IMR-90 (cell line): ENCODE data around the gene RENBP. TPM values are rescaled to one million over a fixed set of nuclear protein-coding genes. Genes with fewer than 3 reads are reported as not detected.

Experiments
- ATAC-seq: fragments of 200-7000 bp; cut with Tn5 transposase; 2 replicates; pipeline ENCODE4 v1.9.1; 2020; ENCODE audit warnings: low read depth, mild to moderate bottlenecking, moderate library complexity
- BruUV-seq: library from RNA; stranded (reverse); fragments of 400-500 nt; replicated peaks from 2 replicates; lab custom pipeline; 2021; lab: Mats Ljungman, UMichigan
- CTCF ChIA-PET: fragments of 300-600 bp; formaldehyde crosslinking; extraction: SDS; loops from one replicate; lab custom pipeline; 2021; ENCODE audit warnings: antibody characterized with exemption; lab: Yijun Ruan, JAX
- POLR2A ChIA-PET: fragments of 300-600 bp; sonication (Branson Sonifier 250); formaldehyde crosslinking; loops from one replicate; lab custom pipeline; 2022; ENCODE audit warnings: antibody characterized with exemption; ENCODE audit not compliant: unreplicated experiment; lab: Charles Lee
- DNase-seq: peaks from one replicate; pipeline ENCODE4 v3.0.0; 2013
- H2AFZ ChIP-seq: replicated peaks from 2 replicates; pipeline ENCODE3; 2013; ENCODE audit warnings: low read length, mild to moderate bottlenecking; ENCODE audit not compliant: poor library complexity
- H2AK5ac ChIP-seq: 2 replicates; pipeline ENCODE4 v1.6.1; 2013; ENCODE audit warnings: low read depth, low read length, inconsistent platforms
- H2AK9ac ChIP-seq: replicated peaks from 2 replicates; pipeline ENCODE3; 2013; ENCODE audit warnings: mild to moderate bottlenecking, low read depth, low read length, moderate library complexity; ENCODE audit not compliant: poor library complexity
- H2BK120ac ChIP-seq: 2 replicates; pipeline ENCODE4 v1.6.1; 2013; ENCODE audit warnings: low read depth, low read length, inconsistent platforms
- H2BK15ac ChIP-seq: 3 replicates; pipeline ENCODE4 v1.6.1; 2013; ENCODE audit warnings: low read depth, low read length, inconsistent platforms
- H2BK20ac ChIP-seq: 2 replicates; pipeline ENCODE4 v1.6.1; 2013; ENCODE audit warnings: low read depth, mild to moderate bottlenecking, inconsistent platforms, low read length, moderate library complexity
- H2BK5ac ChIP-seq: 2 replicates; pipeline ENCODE4 v1.6.1; 2013; ENCODE audit warnings: mild to moderate bottlenecking, low read depth, low read length, inconsistent platforms; ENCODE audit not compliant: poor library complexity, severe bottlenecking
- H3K14ac ChIP-seq: replicated peaks from 2 replicates; pipeline ENCODE4 v1.6.1; 2013; ENCODE audit warnings: low read depth, low read length, inconsistent platforms
- H3K18ac ChIP-seq: 2 replicates; pipeline ENCODE4 v1.6.1; 2013; ENCODE audit warnings: low read depth, low read length, control low read depth
- H3K23ac ChIP-seq: 2 replicates; pipeline ENCODE4 v1.6.1; 2013; ENCODE audit warnings: low read depth, low read length, inconsistent platforms
- H3K27ac ChIP-seq: 2 replicates; pipeline ENCODE4 v1.5.1; 2013; ENCODE audit warnings: mild to moderate bottlenecking, control low read depth, low read length; ENCODE audit not compliant: insufficient read depth
- H3K27me3 ChIP-seq: 2 replicates; pipeline ENCODE4 v1.6.1; 2013; ENCODE audit warnings: low read length; ENCODE audit not compliant: control insufficient read depth, insufficient read depth
- H3K36me3 ChIP-seq: 2 replicates; pipeline ENCODE4 v1.6.1; 2013; ENCODE audit warnings: low read length, mixed read lengths; ENCODE audit not compliant: control insufficient read depth, insufficient read depth
- H3K4ac ChIP-seq: 2 replicates; pipeline ENCODE4 v1.6.1; 2013; ENCODE audit warnings: low read depth, low read length, inconsistent platforms
- H3K4me1 ChIP-seq: 2 replicates; pipeline ENCODE4 v1.6.1; 2013; ENCODE audit warnings: low read length, mixed read lengths; ENCODE audit not compliant: control insufficient read depth, insufficient read depth
- H3K4me2 ChIP-seq: 2 replicates; pipeline ENCODE4 v1.6.1; 2013; ENCODE audit warnings: low read depth, mild to moderate bottlenecking, control low read depth, low read length, moderate library complexity
- H3K4me3 ChIP-seq: 2 replicates; pipeline ENCODE4 v1.5.1; 2013; ENCODE audit warnings: low read depth, mild to moderate bottlenecking, control low read depth, low read length, moderate library complexity; ENCODE audit not compliant: insufficient read depth
- H3K56ac ChIP-seq: 2 replicates; pipeline ENCODE4 v1.6.1; 2013; ENCODE audit warnings: low read length, inconsistent platforms; ENCODE audit not compliant: insufficient read depth; ENCODE audit errors: extremely low read depth
- H3K79me1 ChIP-seq, 2 experiments: 2 replicates each; pipeline ENCODE4 v1.6.1; 2013; ENCODE audit warnings: low read length in 2 of 2, inconsistent platforms in 1 of 2, low read depth in 1 of 2
- H3K9ac ChIP-seq: 2 replicates; pipeline ENCODE4 v1.6.1; 2013; ENCODE audit warnings: low read depth, low read length, control low read depth
- H3K9me1 ChIP-seq: 2 replicates; pipeline ENCODE4 v1.6.1; 2013; ENCODE audit warnings: low read length, inconsistent platforms; ENCODE audit not compliant: insufficient read depth
- H3K9me3 ChIP-seq: 2 replicates; pipeline ENCODE4 v1.6.1; 2013; ENCODE audit warnings: low read length; ENCODE audit not compliant: control insufficient read depth, insufficient read depth
- H4K20me1 ChIP-seq: 2 replicates; pipeline ENCODE4 v1.6.1; 2013; ENCODE audit warnings: low read length, inconsistent platforms; ENCODE audit not compliant: insufficient read depth
- H4K5ac ChIP-seq: 2 replicates; pipeline ENCODE4 v1.6.1; 2013; ENCODE audit warnings: mild to moderate bottlenecking, low read depth, low read length, control low read depth
- H4K8ac ChIP-seq, 2 experiments: 2 replicates each; pipeline ENCODE4 v1.6.1; 2013; ENCODE audit warnings: low read depth in 2 of 2, low read length in 2 of 2, control low read depth in 1 of 2, inconsistent platforms in 1 of 2
- H4K91ac ChIP-seq: 2 replicates; pipeline ENCODE4 v1.6.1; 2013; ENCODE audit warnings: low read depth, low read length, inconsistent platforms; ENCODE audit not compliant: insufficient read depth
- BHLHE40 ChIP-seq: fragments of 150-350 bp; IDR thresholded peaks from 2 replicates; pipeline ENCODE4 v1.6.1; 2016; ENCODE audit warnings: mild to moderate bottlenecking, low read depth, low read length
- FOS ChIP-seq: fragments of 150-350 bp; IDR thresholded peaks from 2 replicates; pipeline ENCODE4 v1.6.1; 2016; ENCODE audit warnings: low read depth, low read length
- WGBS, 2 experiments: methylation state at CpG; one replicate each; pipeline versions ENCODE4 v1.1.5 to v1.1.7; 2013; ENCODE audit warnings: missing lambda C conversion rate in 2 of 2; ENCODE audit not compliant: insufficient read length in 1 of 2; ENCODE audit errors: extremely low coverage in 2 of 2; 5-methylcytosine and 5-hydroxymethylcytosine counted together
- dilution Hi-C: fragments of 300-500 bp; cut with HindIII; formaldehyde crosslinking; loops from one replicate; pipeline ENCODE4 v1.14.3; 2018; ENCODE audit warnings: low sequenced_read_pairs; ENCODE audit not compliant: unreplicated experiment
- in situ Hi-C: fragments of 300-500 bp; cut with MboI; formaldehyde crosslinking; loops from 3 replicates; pipeline ENCODE4 v1.14.3; 2019; ENCODE audit warnings: low sequenced_read_pairs, inconsistent platforms, mixed read lengths
- intact Hi-C: fragments of 100-400 bp; cut with micrococcal nuclease; formaldehyde crosslinking; loops from 2 replicates; pipeline ENCODE4 v1.10.0; 2022
- polyA plus RNA-seq, 3 experiments: library from polyadenylated mRNA; depleted of rRNA; stranded (reverse); fragments of >200 nt; gene quantifications; 2 replicates each; pipeline ENCODE4 v1.2.3, GENCODE V29; 2012; ENCODE audit warnings: low replicate concordance in 1 of 3
- total RNA-seq: library from RNA; depleted of rRNA; stranded (reverse); fragments of >200 nt; gene quantifications from 2 replicates; pipeline ENCODE4 v1.2.3, GENCODE V29; 2012
- TF ChIP-seq, protein P1 (sequence below): conservative IDR thresholded peaks from 2 replicates; pipeline ENCODE4 v1.5.1; 2012; ENCODE audit warnings: mild to moderate bottlenecking, low read depth, low read length, improper control_type of control experiment
- TF ChIP-seq, protein P2 (sequence below): fragments of 150-350 bp; IDR thresholded peaks from 2 replicates; pipeline ENCODE4 v1.6.1; 2017; ENCODE audit warnings: mild to moderate bottlenecking, antibody characterized with exemption, low read length, low read depth
- TF ChIP-seq, protein P3 (sequence below): fragments of 150-350 bp; IDR thresholded peaks from 2 replicates; pipeline ENCODE4 v1.6.1; 2016; ENCODE audit warnings: low read depth, mild to moderate bottlenecking, low read length, moderate library complexity, borderline replicate concordance

Gene RENBP
- total and polyA plus RNA-seq, 2 of the 4 experiments (the other 2 are of a cell fraction): 0.15 to 0.18 TPM

DNA sequence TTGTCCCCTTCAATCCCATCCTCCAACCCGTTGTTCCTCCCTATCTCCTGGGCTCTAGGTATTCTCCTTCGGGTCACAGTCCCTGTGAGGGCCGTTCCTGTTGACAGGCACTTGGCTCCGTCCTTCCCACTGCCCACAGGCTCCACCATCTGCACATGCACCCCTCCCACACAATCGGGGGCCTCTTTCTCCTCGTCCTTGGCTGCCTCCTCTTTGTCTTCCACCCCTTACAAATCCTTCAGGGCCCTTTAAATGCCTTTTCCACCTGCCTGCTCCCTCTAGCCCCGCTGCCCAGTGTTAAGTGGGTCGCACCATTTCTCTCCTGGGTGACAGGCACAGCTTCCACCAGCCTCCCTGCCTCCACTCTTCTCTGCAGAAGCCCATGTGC is 42.7 kb downstream of the RENBP start:
- Histone ChIP-seq H4K5ac (no peak overlapping the region), H3K27ac (no peak overlapping the region), H3K4me3 (no peak overlapping the region), H3K4me1 (peaks cover 9% of the 10 kb centered on the region; the same call in 1 of the 2 replicates), H3K36me3 (no peaks in the 10 kb centered on the region), H2BK15ac (peak overlapping the region; percentile 80; the same call in 2 of the 3 replicates), H3K9me3 (no peaks in the 10 kb centered on the region; the same call in 1 of the 2 replicates), H2AFZ (no peak overlapping the region), H3K4me2 (no peak overlapping the region), H2AK5ac (peak overlapping the region; percentile 97; the same call in 1 of the 2 replicates), H4K8ac (no peak overlapping the region; a peak in 2 of 4 replicates), H3K9ac (no peak overlapping the region), H3K27me3 (peaks cover 3% of the 10 kb centered on the region), H3K56ac (no peak overlapping the region), H3K79me1 (no peaks in the 10 kb centered on the region), H3K18ac (no peak overlapping the region), H2BK5ac (no peak overlapping the region), H4K20me1 (no peaks in the 10 kb centered on the region; the same call in 1 of the 2 replicates), H2BK20ac (peak overlapping the region; percentile 43; the same call in 1 of the 2 replicates), H3K14ac (peak overlapping the region; percentile 63; the same call in 1 of the 2 replicates), H2BK120ac (peak overlapping the region; percentile 74; the same call in 1 of the 2 replicates), H3K23ac (no peak overlapping the region), H2AK9ac (peak overlapping the region; percentile 65), H3K4ac (peak overlapping the region; percentile 81), H3K9me1 (peaks cover 4% of the 10 kb centered on the region), H4K91ac (no peak overlapping the region)
- dilution Hi-C loops (no loop called here), intact Hi-C loops (loop anchor here (2.0 kb wide), 1 partner anchor 73 kb away; no protein-coding TSS in a partner anchor), in situ Hi-C loops (loop anchor here (25.0 kb wide), 1 partner anchor 939 kb away; no protein-coding TSS in a partner anchor)
- ATAC-seq (no peak), DNase-seq (no peak)
- 50% methylated on average over 5 of the region's 8 CpGs; no CpG with 5 or more reads in 1 of the 2 experiments for WGBS, 2 experiments
- ChIA-PET CTCF (no interaction called here), POLR2A (no interaction called here)
- no TSS peak for BruUV-seq
- TF ChIP-seq FOS (no peak), BHLHE40 (no peak)
- TF ChIP-seq, protein P1, sequence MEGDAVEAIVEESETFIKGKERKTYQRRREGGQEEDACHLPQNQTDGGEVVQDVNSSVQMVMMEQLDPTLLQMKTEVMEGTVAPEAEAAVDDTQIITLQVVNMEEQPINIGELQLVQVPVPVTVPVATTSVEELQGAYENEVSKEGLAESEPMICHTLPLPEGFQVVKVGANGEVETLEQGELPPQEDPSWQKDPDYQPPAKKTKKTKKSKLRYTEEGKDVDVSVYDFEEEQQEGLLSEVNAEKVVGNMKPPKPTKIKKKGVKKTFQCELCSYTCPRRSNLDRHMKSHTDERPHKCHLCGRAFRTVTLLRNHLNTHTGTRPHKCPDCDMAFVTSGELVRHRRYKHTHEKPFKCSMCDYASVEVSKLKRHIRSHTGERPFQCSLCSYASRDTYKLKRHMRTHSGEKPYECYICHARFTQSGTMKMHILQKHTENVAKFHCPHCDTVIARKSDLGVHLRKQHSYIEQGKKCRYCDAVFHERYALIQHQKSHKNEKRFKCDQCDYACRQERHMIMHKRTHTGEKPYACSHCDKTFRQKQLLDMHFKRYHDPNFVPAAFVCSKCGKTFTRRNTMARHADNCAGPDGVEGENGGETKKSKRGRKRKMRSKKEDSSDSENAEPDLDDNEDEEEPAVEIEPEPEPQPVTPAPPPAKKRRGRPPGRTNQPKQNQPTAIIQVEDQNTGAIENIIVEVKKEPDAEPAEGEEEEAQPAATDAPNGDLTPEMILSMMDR: no peak
- TF ChIP-seq, protein P2, sequence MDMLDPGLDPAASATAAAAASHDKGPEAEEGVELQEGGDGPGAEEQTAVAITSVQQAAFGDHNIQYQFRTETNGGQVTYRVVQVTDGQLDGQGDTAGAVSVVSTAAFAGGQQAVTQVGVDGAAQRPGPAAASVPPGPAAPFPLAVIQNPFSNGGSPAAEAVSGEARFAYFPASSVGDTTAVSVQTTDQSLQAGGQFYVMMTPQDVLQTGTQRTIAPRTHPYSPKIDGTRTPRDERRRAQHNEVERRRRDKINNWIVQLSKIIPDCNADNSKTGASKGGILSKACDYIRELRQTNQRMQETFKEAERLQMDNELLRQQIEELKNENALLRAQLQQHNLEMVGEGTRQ: no peak
- TF ChIP-seq, protein P3, sequence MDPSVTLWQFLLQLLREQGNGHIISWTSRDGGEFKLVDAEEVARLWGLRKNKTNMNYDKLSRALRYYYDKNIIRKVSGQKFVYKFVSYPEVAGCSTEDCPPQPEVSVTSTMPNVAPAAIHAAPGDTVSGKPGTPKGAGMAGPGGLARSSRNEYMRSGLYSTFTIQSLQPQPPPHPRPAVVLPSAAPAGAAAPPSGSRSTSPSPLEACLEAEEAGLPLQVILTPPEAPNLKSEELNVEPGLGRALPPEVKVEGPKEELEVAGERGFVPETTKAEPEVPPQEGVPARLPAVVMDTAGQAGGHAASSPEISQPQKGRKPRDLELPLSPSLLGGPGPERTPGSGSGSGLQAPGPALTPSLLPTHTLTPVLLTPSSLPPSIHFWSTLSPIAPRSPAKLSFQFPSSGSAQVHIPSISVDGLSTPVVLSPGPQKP: no peak
